Testis (tissue), 2 donors: ENCODE measurements around the gene RPF1.

Experiments
- POLR2A ChIP-seq: fragments of 450-650 bp; IDR thresholded peaks from one replicate; pipeline ENCODE4 v1.6.1; 2017; ENCODE audit warnings: antibody characterized with exemption, mild to moderate bottlenecking, moderate library complexity
- TF ChIP-seq, protein P1 (sequence below), 3 experiments: fragments of 450-650 bp in 2 of 3; fragments of 200-600 bp in 1 of 3; sonication (generic) in 1 of 3; IDR thresholded peaks; one replicate each; pipeline ENCODE4 v1.5.1; 2016 to 2019; ENCODE audit warnings: antibody characterized with exemption in 3 of 3, mild to moderate bottlenecking in 2 of 3, moderate library complexity in 1 of 3

DNA sequence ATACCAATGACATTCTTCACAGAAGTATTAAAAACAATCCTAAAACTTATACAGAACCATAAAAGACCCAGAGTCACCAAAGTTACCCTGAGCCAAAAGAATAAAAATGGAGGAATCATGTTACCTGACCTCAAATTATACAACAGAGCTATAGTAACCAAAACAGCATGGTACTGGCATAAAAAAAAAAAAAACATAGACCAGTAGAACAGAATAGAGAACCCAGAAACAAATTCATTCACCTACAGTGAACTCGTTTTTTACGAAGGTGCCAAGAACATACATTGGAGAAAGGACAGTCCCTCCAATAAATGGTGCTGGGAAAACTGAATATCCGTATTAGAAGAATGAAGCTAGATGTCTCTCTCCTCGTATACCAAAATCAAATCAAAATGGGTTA, 30.0 kb downstream of the RPF1 start:
- TF ChIP-seq, protein P1, sequence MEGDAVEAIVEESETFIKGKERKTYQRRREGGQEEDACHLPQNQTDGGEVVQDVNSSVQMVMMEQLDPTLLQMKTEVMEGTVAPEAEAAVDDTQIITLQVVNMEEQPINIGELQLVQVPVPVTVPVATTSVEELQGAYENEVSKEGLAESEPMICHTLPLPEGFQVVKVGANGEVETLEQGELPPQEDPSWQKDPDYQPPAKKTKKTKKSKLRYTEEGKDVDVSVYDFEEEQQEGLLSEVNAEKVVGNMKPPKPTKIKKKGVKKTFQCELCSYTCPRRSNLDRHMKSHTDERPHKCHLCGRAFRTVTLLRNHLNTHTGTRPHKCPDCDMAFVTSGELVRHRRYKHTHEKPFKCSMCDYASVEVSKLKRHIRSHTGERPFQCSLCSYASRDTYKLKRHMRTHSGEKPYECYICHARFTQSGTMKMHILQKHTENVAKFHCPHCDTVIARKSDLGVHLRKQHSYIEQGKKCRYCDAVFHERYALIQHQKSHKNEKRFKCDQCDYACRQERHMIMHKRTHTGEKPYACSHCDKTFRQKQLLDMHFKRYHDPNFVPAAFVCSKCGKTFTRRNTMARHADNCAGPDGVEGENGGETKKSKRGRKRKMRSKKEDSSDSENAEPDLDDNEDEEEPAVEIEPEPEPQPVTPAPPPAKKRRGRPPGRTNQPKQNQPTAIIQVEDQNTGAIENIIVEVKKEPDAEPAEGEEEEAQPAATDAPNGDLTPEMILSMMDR (IDR thresholded peaks at IDR 0.05) = no peak
- no peak for TF ChIP-seq POLR2A
